K562 (cell line): ENCODE measurements around the gene MIEF1. TPM values are rescaled to one million over a fixed set of nuclear protein-coding genes. Genes with fewer than 3 reads are reported as not detected.

ENCODE experiments used
- DDX20 ChIP-seq: fragments of 450-650 bp; IDR thresholded peaks from 2 replicates; pipeline ENCODE4 v1.6.1; 2016; ENCODE audit warnings: missing genetic modification characterization, low read depth, mild to moderate bottlenecking, missing compliant biosample characterization, moderate library complexity
- MCM3 ChIP-seq: fragments of 450-650 bp; IDR thresholded peaks from 2 replicates; pipeline ENCODE4 v1.6.1; 2016
- NONO ChIP-seq, 2 experiments: fragments of 200-400 bp in 1 of 2; fragments of 450-650 bp in 1 of 2; formaldehyde crosslinking in 1 of 2; IDR thresholded peaks; 2 replicates each; pipeline ENCODE4 v1.6.1; 2017; ENCODE audit warnings: low read depth in 2 of 2, mild to moderate bottlenecking in 2 of 2, moderate library complexity in 2 of 2, low read length in 1 of 2
- SLC30A9 ChIP-seq: fragments of 250-450 bp; sonication (Bioruptor Pico); IDR thresholded peaks from 2 replicates; pipeline ENCODE4 v1.8.0; 2022; ENCODE audit warnings: mild to moderate bottlenecking, moderate library complexity
- TOE1 ChIP-seq, 2 experiments: fragments of 450-650 bp in 1 of 2; sonication (generic) in 1 of 2; formaldehyde crosslinking in 1 of 2; IDR thresholded peaks; 2 replicates each; pipeline versions ENCODE4 v1.7.1 to v1.8.0; 2016 to 2022; ENCODE audit warnings: borderline replicate concordance in 2 of 2, mild to moderate bottlenecking in 2 of 2, antibody characterized with exemption in 1 of 2, inconsistent platforms in 1 of 2, low read depth in 1 of 2, missing genetic modification reagents in 1 of 2, moderate library complexity in 1 of 2
- polyA plus RNA-seq, 8 experiments: library from polyadenylated mRNA; depleted of rRNA in 4 of 8; stranded (reverse) in 5 of 8; unstranded in 3 of 8; fragments of >200 nt; fragmentation: Nextera tagmentation in 2 of 8; fragmentation: Illumina TruSeq in 1 of 8; extraction: Ambion mirVana in 2 of 8; extraction: Trizol in 1 of 8; gene quantifications; 2 replicates each; pipeline versions ENCODE4 v1.2.1 to v1.2.3, GENCODE V29; 2011 to 2014; ENCODE audit warnings: inconsistent platforms in 1 of 8, missing spikeins in 1 of 8
- total RNA-seq, 7 experiments: library from RNA; depleted of rRNA in 6 of 7; stranded (reverse); fragments of >200 nt in 6 of 7; fragmentation: Illumina TruSeq in 2 of 7; extraction: Trizol in 2 of 7; gene quantifications; 2 replicates each; pipeline versions ENCODE4 v1.2.1 to v1.2.3, GENCODE V29; 2011 to 2021; ENCODE audit warnings: low replicate concordance in 1 of 7
- TF ChIP-seq, protein P1 (sequence below): sonication (generic); formaldehyde crosslinking; IDR thresholded peaks from 2 replicates; pipeline ENCODE4 v1.8.0; 2023; ENCODE audit warnings: mild to moderate bottlenecking, missing genetic modification reagents
- TF ChIP-seq, protein P2 (sequence below): fragments of 250-450 bp; sonication (Bioruptor Pico); IDR thresholded peaks from 2 replicates; pipeline ENCODE4 v1.5.1; 2021; ENCODE audit warnings: mild to moderate bottlenecking
- TF ChIP-seq, protein P3 (sequence below): sonication (generic); formaldehyde crosslinking; IDR thresholded peaks from 2 replicates; pipeline ENCODE4 v1.8.0; 2022; ENCODE audit warnings: mild to moderate bottlenecking, missing genetic modification reagents
- TF ChIP-seq, protein P4 (sequence below): sonication (generic); formaldehyde crosslinking; IDR thresholded peaks from 2 replicates; pipeline ENCODE4 v1.8.0; 2022; ENCODE audit warnings: mild to moderate bottlenecking, missing genetic modification reagents
- TF ChIP-seq, protein P5 (sequence below), 3 experiments: IDR thresholded peaks in 2 of 3; conservative IDR thresholded peaks in 1 of 3; 2 replicates each; pipeline ENCODE4 v1.5.1; 2011 to 2012; ENCODE audit warnings: low read length in 3 of 3, mild to moderate bottlenecking in 3 of 3, control low read depth in 2 of 3, improper control_type of control experiment in 1 of 3, inconsistent platforms in 1 of 3, low read depth in 1 of 3, mixed read lengths in 1 of 3, moderate library complexity in 1 of 3; ENCODE audit not compliant: insufficient read depth in 2 of 3

The MIEF1 gene
- total and polyA plus RNA-seq, 9 of the 15 experiments (the other 6 are each of a cell fraction or from before 2014, with no cell fraction given) = 10.9 to 51.8 (median 25.5) TPM

DNA sequence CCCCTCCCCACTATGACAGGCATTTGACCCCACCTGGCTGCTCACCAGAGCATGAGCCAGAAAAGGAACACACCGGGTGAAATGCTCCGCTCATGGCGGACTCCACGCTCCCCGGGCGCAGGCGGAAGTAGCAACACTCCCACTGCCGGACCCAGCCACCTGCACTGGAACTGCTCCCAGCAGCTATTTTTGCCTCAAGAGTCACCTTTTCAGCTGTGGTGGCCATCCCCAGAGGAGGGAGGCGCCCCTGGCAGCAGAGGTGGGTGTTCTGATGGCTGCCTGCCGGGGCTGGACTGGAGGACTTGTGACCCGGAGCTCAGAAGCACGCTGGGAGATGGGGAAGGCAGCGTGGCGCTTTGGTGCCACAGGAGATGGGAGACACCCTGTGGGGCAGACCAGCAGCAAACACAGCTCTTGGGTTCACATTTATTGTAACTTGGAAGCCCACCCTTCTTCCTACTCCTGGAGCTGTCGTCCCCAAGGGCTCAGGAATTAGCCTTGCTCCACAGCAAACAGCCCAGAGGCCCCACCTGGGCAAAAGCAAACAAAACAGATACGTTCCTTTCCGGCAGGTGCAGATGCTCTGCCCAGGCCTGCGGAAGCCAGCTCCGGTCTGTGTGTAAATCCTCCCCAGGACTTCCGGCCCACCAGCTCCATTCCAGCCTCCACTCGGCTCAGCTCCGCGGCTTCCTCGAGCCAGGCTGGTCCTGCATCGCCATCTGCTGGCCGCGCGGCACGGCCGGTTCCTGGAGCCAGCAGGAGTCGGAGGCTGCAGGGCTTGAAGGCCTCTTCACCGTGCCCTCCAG lies 26.8 kb downstream of the MIEF1 start (continued):
- TF ChIP-seq, protein P1, sequence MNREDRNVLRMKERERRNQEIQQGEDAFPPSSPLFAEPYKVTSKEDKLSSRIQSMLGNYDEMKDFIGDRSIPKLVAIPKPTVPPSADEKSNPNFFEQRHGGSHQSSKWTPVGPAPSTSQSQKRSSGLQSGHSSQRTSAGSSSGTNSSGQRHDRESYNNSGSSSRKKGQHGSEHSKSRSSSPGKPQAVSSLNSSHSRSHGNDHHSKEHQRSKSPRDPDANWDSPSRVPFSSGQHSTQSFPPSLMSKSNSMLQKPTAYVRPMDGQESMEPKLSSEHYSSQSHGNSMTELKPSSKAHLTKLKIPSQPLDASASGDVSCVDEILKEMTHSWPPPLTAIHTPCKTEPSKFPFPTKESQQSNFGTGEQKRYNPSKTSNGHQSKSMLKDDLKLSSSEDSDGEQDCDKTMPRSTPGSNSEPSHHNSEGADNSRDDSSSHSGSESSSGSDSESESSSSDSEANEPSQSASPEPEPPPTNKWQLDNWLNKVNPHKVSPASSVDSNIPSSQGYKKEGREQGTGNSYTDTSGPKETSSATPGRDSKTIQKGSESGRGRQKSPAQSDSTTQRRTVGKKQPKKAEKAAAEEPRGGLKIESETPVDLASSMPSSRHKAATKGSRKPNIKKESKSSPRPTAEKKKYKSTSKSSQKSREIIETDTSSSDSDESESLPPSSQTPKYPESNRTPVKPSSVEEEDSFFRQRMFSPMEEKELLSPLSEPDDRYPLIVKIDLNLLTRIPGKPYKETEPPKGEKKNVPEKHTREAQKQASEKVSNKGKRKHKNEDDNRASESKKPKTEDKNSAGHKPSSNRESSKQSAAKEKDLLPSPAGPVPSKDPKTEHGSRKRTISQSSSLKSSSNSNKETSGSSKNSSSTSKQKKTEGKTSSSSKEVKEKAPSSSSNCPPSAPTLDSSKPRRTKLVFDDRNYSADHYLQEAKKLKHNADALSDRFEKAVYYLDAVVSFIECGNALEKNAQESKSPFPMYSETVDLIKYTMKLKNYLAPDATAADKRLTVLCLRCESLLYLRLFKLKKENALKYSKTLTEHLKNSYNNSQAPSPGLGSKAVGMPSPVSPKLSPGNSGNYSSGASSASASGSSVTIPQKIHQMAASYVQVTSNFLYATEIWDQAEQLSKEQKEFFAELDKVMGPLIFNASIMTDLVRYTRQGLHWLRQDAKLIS = no peak; the same call in 1 of the 2 replicates
- TF ChIP-seq NONO (IDR thresholded peaks at IDR 0.05; ENCODE audit: low read depth in 2 of 2, low read length in 1 of 2) (peak in 1 of 2 experiments; percentile 82; a peak in 2 of 4 replicates), SLC30A9 (CRISPR knock-in tag) (no peak), MCM3 (no peak), DDX20 (tag) (no peak), TOE1 (IDR thresholded peaks at IDR 0.05; ENCODE audit: borderline replicate concordance) (peak; percentile 82), TOE1 (CRISPR knock-in tag; IDR thresholded peaks at IDR 0.05; ENCODE audit: borderline replicate concordance, low read depth) (no peak)
- TF ChIP-seq, protein P2, sequence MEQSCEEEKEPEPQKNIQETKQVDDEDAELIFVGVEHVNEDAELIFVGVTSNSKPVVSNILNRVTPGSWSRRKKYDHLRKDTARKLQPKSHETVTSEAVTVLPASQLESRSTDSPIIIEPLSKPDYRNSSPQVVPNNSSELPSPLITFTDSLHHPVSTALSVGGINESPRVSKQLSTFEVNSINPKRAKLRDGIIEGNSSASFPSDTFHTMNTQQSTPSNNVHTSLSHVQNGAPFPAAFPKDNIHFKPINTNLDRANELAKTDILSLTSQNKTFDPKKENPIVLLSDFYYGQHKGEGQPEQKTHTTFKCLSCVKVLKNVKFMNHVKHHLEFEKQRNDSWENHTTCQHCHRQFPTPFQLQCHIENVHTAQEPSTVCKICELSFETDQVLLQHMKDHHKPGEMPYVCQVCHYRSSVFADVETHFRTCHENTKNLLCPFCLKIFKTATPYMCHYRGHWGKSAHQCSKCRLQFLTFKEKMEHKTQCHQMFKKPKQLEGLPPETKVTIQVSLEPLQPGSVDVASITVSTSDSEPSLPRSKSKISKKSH (CRISPR knock-in tag) = no peak
- TF ChIP-seq, protein P3, sequence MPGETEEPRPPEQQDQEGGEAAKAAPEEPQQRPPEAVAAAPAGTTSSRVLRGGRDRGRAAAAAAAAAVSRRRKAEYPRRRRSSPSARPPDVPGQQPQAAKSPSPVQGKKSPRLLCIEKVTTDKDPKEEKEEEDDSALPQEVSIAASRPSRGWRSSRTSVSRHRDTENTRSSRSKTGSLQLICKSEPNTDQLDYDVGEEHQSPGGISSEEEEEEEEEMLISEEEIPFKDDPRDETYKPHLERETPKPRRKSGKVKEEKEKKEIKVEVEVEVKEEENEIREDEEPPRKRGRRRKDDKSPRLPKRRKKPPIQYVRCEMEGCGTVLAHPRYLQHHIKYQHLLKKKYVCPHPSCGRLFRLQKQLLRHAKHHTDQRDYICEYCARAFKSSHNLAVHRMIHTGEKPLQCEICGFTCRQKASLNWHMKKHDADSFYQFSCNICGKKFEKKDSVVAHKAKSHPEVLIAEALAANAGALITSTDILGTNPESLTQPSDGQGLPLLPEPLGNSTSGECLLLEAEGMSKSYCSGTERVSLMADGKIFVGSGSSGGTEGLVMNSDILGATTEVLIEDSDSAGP = peak; percentile 61; the same call in 1 of the 2 replicates
- TF ChIP-seq, protein P4, sequence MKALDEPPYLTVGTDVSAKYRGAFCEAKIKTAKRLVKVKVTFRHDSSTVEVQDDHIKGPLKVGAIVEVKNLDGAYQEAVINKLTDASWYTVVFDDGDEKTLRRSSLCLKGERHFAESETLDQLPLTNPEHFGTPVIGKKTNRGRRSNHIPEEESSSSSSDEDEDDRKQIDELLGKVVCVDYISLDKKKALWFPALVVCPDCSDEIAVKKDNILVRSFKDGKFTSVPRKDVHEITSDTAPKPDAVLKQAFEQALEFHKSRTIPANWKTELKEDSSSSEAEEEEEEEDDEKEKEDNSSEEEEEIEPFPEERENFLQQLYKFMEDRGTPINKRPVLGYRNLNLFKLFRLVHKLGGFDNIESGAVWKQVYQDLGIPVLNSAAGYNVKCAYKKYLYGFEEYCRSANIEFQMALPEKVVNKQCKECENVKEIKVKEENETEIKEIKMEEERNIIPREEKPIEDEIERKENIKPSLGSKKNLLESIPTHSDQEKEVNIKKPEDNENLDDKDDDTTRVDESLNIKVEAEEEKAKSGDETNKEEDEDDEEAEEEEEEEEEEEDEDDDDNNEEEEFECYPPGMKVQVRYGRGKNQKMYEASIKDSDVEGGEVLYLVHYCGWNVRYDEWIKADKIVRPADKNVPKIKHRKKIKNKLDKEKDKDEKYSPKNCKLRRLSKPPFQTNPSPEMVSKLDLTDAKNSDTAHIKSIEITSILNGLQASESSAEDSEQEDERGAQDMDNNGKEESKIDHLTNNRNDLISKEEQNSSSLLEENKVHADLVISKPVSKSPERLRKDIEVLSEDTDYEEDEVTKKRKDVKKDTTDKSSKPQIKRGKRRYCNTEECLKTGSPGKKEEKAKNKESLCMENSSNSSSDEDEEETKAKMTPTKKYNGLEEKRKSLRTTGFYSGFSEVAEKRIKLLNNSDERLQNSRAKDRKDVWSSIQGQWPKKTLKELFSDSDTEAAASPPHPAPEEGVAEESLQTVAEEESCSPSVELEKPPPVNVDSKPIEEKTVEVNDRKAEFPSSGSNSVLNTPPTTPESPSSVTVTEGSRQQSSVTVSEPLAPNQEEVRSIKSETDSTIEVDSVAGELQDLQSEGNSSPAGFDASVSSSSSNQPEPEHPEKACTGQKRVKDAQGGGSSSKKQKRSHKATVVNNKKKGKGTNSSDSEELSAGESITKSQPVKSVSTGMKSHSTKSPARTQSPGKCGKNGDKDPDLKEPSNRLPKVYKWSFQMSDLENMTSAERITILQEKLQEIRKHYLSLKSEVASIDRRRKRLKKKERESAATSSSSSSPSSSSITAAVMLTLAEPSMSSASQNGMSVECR (CRISPR knock-in tag) = peak; percentile 67; the same call in 1 of the 2 replicates
- TF ChIP-seq, protein P5, sequence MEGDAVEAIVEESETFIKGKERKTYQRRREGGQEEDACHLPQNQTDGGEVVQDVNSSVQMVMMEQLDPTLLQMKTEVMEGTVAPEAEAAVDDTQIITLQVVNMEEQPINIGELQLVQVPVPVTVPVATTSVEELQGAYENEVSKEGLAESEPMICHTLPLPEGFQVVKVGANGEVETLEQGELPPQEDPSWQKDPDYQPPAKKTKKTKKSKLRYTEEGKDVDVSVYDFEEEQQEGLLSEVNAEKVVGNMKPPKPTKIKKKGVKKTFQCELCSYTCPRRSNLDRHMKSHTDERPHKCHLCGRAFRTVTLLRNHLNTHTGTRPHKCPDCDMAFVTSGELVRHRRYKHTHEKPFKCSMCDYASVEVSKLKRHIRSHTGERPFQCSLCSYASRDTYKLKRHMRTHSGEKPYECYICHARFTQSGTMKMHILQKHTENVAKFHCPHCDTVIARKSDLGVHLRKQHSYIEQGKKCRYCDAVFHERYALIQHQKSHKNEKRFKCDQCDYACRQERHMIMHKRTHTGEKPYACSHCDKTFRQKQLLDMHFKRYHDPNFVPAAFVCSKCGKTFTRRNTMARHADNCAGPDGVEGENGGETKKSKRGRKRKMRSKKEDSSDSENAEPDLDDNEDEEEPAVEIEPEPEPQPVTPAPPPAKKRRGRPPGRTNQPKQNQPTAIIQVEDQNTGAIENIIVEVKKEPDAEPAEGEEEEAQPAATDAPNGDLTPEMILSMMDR (IDR thresholded peaks at IDR 0.05 in 2 of 3, conservative IDR thresholded peaks at IDR 0.05 in 1 of 3; ENCODE audit: insufficient read depth in 2 of 3, low read depth in 1 of 3, low read length in 3 of 3) = peak; percentile 93 to 97 (median 93)
